PFSK-1 (cell line): ENCODE results near the gene SELENOF.

Source experiments
- FOXP2 ChIP-seq: optimal IDR thresholded peaks from 2 replicates; pipeline ENCODE3; 2011; ENCODE audit warnings: borderline replicate concordance, control low read depth, inconsistent platforms; ENCODE audit not compliant: insufficient read depth; ENCODE audit errors: extremely low read length, extremely low read depth
- POLR2AphosphoS5 ChIP-seq: IDR thresholded peaks from 2 replicates; pipeline ENCODE4 v1.6.1; 2012; ENCODE audit warnings: low read depth, mild to moderate bottlenecking, control low read depth, low read length, moderate library complexity
- SIN3A ChIP-seq: IDR thresholded peaks from 2 replicates; pipeline ENCODE4 v1.6.1; 2012; ENCODE audit warnings: mild to moderate bottlenecking, low read length, moderate library complexity, borderline replicate concordance; ENCODE audit not compliant: insufficient read depth
- TAF1 ChIP-seq: IDR thresholded peaks from 2 replicates; pipeline ENCODE4 v1.6.1; 2012; ENCODE audit warnings: low read length, control low read depth, borderline replicate concordance; ENCODE audit not compliant: insufficient read depth
- TF ChIP-seq, protein P1 (sequence below), 2 experiments: IDR thresholded peaks; 2 replicates each; pipeline versions ENCODE4 v1.6.1 to v1.8.0; 2011 to 2012; ENCODE audit warnings: low read depth in 2 of 2, low read length in 2 of 2, control low read depth in 1 of 2, inconsistent platforms in 1 of 2, mild to moderate bottlenecking in 1 of 2, moderate library complexity in 1 of 2; ENCODE audit not compliant: insufficient read depth in 1 of 2

SELENOF gene

DNA sequence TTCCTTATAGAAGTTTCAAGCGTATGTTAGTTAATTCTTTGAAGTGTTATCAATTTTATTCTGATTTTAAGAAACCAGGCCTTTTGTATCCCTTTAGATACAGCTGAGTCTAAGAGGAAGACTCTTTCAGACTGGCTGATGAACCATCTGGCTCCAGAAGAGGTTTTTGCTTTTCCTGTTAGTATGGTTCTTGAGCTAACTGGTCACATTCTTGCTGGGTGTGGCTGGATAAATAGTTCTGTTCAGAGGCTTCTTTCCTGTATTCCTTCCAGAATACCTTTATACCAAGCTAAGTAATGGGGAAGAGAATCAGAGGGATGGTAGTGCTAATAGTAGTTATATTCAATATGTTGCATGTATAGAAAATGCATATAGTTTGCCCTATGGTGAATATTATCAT lies 13.0 kb upstream of the SELENOF start:
- TF ChIP-seq POLR2AphosphoS5: no peak
- no peak for TF ChIP-seq TAF1
- TF ChIP-seq SIN3A: no peak
- TF ChIP-seq, protein P1, sequence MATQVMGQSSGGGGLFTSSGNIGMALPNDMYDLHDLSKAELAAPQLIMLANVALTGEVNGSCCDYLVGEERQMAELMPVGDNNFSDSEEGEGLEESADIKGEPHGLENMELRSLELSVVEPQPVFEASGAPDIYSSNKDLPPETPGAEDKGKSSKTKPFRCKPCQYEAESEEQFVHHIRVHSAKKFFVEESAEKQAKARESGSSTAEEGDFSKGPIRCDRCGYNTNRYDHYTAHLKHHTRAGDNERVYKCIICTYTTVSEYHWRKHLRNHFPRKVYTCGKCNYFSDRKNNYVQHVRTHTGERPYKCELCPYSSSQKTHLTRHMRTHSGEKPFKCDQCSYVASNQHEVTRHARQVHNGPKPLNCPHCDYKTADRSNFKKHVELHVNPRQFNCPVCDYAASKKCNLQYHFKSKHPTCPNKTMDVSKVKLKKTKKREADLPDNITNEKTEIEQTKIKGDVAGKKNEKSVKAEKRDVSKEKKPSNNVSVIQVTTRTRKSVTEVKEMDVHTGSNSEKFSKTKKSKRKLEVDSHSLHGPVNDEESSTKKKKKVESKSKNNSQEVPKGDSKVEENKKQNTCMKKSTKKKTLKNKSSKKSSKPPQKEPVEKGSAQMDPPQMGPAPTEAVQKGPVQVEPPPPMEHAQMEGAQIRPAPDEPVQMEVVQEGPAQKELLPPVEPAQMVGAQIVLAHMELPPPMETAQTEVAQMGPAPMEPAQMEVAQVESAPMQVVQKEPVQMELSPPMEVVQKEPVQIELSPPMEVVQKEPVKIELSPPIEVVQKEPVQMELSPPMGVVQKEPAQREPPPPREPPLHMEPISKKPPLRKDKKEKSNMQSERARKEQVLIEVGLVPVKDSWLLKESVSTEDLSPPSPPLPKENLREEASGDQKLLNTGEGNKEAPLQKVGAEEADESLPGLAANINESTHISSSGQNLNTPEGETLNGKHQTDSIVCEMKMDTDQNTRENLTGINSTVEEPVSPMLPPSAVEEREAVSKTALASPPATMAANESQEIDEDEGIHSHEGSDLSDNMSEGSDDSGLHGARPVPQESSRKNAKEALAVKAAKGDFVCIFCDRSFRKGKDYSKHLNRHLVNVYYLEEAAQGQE (IDR thresholded peaks at IDR 0.05; ENCODE audit: insufficient read depth in 1 of 2, low read depth in 2 of 2, low read length in 2 of 2): no peak
- no peak for TF ChIP-seq FOXP2

DNA sequence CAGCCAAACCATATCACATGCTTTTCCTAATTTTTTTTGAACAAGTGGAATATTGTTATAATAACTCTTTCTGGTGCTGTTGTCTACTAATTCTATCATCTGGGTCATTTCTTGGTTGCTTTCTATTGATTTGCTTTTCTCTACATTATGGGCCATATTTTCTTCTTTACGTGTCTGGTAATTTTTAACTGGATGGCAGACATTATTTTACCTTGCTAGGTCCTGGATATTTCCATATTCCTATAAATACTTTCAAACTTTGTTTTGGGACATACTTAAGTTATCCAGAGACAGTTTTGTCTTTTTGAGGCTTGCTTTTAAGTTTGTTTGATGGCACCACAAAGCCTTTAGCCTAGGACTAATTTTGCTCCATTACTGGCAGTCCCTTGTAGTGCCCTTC lies 11.8 kb upstream of the SELENOF start:
- TF ChIP-seq POLR2AphosphoS5 (no peak), SIN3A (no peak), TAF1 (no peak), FOXP2 (no peak)
- TF ChIP-seq, protein P1 (IDR thresholded peaks at IDR 0.05; ENCODE audit: insufficient read depth in 1 of 2, low read depth in 2 of 2, low read length in 2 of 2): no peak

DNA sequence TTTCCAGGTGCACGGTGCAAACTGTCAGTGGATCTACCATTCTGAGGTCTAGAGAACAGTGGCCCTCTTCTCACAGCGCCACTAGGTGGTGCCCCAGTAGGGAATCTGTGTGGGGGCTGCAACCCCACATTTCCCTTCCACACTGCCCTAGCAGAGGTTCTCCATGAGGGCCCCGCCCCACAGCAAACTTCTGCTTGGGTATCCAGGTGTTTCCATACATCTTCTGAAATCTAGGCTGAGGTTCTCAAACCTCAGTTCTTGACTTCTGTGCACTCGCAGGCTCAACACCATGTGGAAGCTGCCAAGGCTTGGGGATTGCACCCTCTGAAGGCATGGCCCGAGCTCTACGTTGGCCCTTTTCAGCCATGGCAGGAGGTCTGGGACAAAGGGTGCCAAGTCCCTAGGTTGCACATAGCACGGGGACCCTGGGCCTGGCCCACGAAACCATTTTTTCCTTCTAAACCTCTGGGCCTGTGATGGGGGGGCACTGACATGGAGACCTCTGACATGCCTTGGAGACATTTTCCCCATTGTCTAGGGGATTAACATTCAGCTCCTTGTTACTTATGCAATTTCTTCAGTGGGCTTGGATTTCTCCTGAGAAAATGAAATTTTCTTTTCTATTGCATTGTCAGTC lies 10.5 kb upstream of the SELENOF start:
- no peak for TF ChIP-seq POLR2AphosphoS5
- TF ChIP-seq, protein P1 (IDR thresholded peaks at IDR 0.05; ENCODE audit: insufficient read depth in 1 of 2, low read depth in 2 of 2, low read length in 2 of 2): no peak
- no peak for TF ChIP-seq SIN3A
- TF ChIP-seq TAF1: no peak

DNA sequence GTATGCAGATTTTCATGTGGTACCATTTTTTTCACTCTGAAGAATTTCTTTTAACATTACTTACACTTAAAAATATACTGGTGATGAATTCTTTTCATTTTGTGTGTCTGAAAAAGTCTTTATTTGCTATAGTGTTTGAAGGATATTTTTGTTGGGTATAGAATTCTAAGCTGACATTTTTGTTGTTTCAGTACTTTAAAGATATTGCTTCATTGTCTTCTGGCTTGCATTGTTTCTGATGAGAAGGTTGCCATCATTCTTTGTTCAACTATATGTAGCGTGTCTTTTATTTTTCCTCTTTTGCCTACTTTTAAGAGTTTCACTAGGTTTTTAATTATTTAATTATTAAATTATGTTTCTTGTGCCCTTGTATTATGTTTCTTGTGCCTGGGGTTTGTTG lies 8.5 kb upstream of the SELENOF start:
- TF ChIP-seq SIN3A: no peak

DNA sequence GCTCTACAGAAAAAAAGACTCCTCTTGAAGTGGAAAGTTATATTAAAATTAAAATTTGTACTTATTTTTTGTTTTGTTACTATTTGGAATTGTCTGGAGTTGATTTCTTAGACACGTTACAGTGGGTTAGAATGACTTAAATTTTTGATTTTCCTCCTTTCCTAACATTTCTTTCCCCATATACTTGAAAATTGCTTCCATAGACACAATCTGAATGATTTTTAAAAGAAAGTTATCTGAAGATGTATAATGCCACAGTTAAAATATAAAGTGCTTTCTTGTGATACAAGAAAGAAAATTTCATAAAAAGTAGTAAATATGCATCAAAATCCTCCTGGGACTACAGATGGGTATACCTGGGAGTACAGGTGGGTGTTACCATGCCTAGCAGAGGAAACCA lies 2.8 kb upstream of the SELENOF start:
- no peak for TF ChIP-seq POLR2AphosphoS5
- TF ChIP-seq SIN3A: no peak
- TF ChIP-seq, protein P1 (IDR thresholded peaks at IDR 0.05; ENCODE audit: insufficient read depth in 1 of 2, low read depth in 2 of 2, low read length in 2 of 2): no peak
- no peak for TF ChIP-seq FOXP2
- no peak for TF ChIP-seq TAF1
